Body of pancreas (tissue), 4 donors: ENCODE results near the gene ARID1B.

Experiments
- CTCF ChIP-seq, 7 experiments: fragments of 450-650 bp in 4 of 7; fragments of 200-600 bp in 3 of 7; sonication (generic) in 3 of 7; IDR thresholded peaks; one replicate each; pipeline ENCODE4 v1.5.1; 2016 to 2019; ENCODE audit warnings: antibody characterized with exemption in 7 of 7
- POLR2A ChIP-seq, 3 donors: fragments of 450-650 bp; IDR thresholded peaks; one replicate each; pipeline ENCODE4 v1.6.1; 2016; ENCODE audit warnings: antibody characterized with exemption in 3 of 3, mild to moderate bottlenecking in 2 of 3

GRCh38 chr6:156727715-156728385 lies 49.3 kb upstream of the ARID1B start:
- TF ChIP-seq POLR2A (IDR thresholded peaks at IDR 0.05) (no peak), CTCF (IDR thresholded peaks at IDR 0.05) (no peak)
